GM20000 (cell line): Measurements from ENCODE around the gene CHST11.

Experiments
- DNase-seq: peaks from one replicate; pipeline ENCODE4 v3.0.0; 2012; ENCODE audit warnings: low spot score
- TF ChIP-seq, protein P1 (sequence below): IDR thresholded peaks from 2 replicates; pipeline ENCODE4 v1.5.1; 2012; ENCODE audit warnings: mild to moderate bottlenecking, control low read depth; ENCODE audit errors: extremely low read depth, missing control alignments

CHST11 gene

DNA sequence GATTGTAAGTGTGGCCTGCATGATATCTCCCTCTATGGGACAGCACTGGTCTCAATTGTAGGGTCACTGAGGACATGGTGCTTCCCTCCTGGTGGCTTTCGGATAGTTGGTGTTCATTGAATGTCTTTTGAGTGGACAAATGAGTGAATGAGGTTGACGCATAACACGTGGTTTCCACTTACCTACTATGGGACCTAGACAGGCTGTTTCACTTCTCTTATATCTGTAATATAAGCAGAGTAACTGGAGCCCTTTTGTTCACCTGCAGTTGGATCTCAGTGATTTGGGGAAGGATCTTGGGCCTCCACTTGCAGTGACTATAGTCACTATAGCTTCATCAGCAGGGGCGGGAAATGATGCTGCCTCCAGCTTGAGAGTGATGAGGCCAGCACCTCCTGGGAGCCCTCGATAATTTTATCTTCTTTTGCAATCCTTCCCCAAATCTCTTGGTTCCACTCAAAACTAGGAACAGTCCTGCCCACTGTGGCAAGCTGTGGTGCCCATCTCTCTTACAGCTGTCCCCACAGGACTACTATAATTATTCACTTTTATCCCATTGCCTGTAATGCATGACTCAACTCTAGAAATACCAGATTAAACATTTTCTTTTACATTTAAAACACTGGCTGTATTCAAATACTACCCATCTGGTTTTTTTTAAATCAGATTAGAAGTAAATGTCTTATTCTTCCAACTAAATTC, 242.9 kb downstream of the CHST11 start:
- TF ChIP-seq, protein P1, sequence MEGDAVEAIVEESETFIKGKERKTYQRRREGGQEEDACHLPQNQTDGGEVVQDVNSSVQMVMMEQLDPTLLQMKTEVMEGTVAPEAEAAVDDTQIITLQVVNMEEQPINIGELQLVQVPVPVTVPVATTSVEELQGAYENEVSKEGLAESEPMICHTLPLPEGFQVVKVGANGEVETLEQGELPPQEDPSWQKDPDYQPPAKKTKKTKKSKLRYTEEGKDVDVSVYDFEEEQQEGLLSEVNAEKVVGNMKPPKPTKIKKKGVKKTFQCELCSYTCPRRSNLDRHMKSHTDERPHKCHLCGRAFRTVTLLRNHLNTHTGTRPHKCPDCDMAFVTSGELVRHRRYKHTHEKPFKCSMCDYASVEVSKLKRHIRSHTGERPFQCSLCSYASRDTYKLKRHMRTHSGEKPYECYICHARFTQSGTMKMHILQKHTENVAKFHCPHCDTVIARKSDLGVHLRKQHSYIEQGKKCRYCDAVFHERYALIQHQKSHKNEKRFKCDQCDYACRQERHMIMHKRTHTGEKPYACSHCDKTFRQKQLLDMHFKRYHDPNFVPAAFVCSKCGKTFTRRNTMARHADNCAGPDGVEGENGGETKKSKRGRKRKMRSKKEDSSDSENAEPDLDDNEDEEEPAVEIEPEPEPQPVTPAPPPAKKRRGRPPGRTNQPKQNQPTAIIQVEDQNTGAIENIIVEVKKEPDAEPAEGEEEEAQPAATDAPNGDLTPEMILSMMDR, result no peak
- peak; percentile 53 for DNase-seq

DNA sequence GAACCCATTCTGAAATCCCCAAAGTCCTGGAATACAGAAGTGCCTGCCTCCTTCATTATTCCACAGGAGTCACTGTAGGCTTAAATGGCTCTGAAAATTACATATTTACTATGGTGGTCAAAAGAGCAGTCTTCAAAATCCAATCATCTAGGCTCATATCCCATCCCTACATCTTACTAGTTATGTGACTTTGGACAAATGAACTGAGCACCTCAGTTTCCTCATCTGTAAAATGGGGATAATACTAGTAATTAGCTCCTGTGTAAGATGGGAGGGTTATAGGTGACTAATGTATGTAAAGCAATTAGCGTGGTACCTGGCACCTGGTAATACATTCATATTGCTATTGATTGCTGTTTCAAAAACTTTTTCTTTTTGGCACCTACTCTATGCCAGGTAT, 243.6 kb downstream of the CHST11 start:
- DNase-seq, result no peak
- TF ChIP-seq, protein P1, result no peak

- TF ChIP-seq, protein P1, result no peak
- DNase-seq, result no peak
Observed at GRCh38 chr12:104701301-104701700, 244.6 kb downstream of the CHST11 start.

GRCh38 chr12:104701756-104702155, 245.0 kb downstream of the CHST11 start:
- DNase-seq, result no peak
- TF ChIP-seq, protein P1, result no peak

DNA sequence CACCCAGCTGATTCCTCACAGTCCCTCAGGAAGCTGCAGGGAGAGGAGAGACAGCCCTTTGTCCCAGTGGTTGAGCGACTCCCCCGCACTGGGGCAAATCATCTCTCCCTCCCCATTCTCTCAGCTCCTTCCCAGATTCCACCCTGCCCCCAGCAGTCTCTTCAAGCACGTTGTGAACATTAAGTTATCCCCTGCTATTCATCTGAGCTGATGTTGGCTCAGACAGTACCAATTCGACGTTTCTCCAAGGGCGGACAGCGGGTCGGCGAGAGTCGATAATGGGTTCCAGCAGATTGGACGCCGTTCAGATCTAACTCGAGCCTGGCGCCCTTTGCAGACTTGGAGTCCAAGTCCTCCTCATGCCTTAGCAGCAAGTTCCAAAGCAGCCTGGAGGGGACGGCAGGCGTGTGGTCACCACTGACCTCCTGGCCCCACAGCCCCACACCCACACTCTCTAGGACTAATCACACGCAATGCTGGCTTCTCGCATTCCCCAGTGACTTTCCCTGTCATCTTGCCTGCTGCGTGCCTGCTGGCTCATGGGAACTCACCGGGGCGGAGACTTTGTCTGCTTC, 245.9 kb downstream of the CHST11 start:
- TF ChIP-seq, protein P1, result no peak
- DNase-seq, result no peak

- TF ChIP-seq, protein P1, result no peak
- no peak for DNase-seq
Observed at GRCh38 chr12:104703372-104703771, 246.6 kb downstream of the CHST11 start.

DNA sequence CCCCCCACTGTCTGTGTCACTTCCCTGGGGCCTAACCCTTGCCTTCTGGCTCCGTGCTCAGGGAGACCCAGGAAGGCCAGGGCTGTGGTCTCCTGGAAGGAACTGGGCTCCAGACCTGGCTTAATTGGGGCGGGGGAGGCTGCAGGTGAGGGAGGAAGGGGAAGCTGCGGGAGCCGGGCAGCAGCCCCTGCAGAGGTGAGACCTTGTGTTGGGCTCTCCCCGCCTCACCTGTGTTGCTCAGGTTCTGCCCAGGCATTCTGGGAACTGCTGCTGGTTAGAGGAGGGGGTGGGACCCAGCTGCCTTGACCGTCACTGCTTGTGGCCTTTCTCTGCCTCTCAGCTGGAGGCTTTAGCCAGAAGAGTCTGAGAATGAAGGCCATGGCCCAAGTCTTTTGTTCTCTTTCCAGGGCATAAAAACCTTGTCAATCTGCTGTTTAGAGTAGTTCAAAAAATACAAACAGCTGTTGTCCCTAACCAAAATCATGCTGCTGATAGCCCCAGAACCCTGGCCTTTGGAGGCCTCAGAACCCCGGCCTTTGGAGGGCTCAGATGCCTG, 247.6 kb downstream of the CHST11 start:
- TF ChIP-seq, protein P1, result no peak
- DNase-seq, result no peak
